HUES6 (cell line): ENCODE data around the gene DACT2.
"Not testable (repeated sequence)": the region's sequence is repeated elsewhere in the genome, so short reads cannot be mapped to it uniquely, and the experiment has no call there.

Source experiments
- H3K27ac ChIP-seq: 2 replicates; pipeline ENCODE4 v1.7.0; 2013; ENCODE audit warnings: low read depth, mild to moderate bottlenecking, low read length, inconsistent platforms
- H3K27me3 ChIP-seq: 2 replicates; pipeline ENCODE4 v1.6.1; 2013; ENCODE audit warnings: low read length; ENCODE audit not compliant: control insufficient read depth, insufficient read depth
- H3K36me3 ChIP-seq: 2 replicates; pipeline ENCODE4 v1.6.1; 2013; ENCODE audit warnings: low read length; ENCODE audit not compliant: control insufficient read depth, insufficient read depth
- H3K4me1 ChIP-seq: 2 replicates; pipeline ENCODE4 v1.6.1; 2013; ENCODE audit warnings: low read length; ENCODE audit not compliant: control insufficient read depth, insufficient read depth
- H3K4me3 ChIP-seq: 2 replicates; pipeline ENCODE4 v1.5.1; 2013; ENCODE audit warnings: low read depth, low read length
- H3K9ac ChIP-seq: one replicate; pipeline ENCODE4 v1.6.1; 2013; ENCODE audit warnings: mild to moderate bottlenecking, low read length
- H3K9me3 ChIP-seq: 2 replicates; pipeline ENCODE4 v1.6.1; 2013; ENCODE audit warnings: low read depth, low read length; ENCODE audit not compliant: control insufficient read depth, insufficient read depth

Gene DACT2

GRCh38 chr6:168363302-168363701, 43.7 kb upstream of the DACT2 start:
- no peak overlapping the region for H3K9ac ChIP-seq
- H3K9me3 ChIP-seq, result peaks cover 12% of the 10 kb centered on the region

GRCh38 chr6:168362276-168362990, 42.9 kb upstream of the DACT2 start:
- Histone ChIP-seq H3K27me3 (no peaks in the 10 kb centered on the region; the same call in 1 of the 2 replicates), H3K27ac (no peak overlapping the region), H3K4me3 (no peak overlapping the region), H3K36me3 (no peaks in the 10 kb centered on the region), H3K4me1 (no peaks in the 10 kb centered on the region), H3K9me3 (peaks cover 12% of the 10 kb centered on the region), H3K9ac (no peak overlapping the region)

More at GRCh38 chr6:168363302-168363701, 43.7 kb upstream of the DACT2 start:
- Histone ChIP-seq H3K27me3 (no peaks in the 10 kb centered on the region; the same call in 1 of the 2 replicates), H3K27ac (no peak overlapping the region), H3K4me3 (no peak overlapping the region), H3K36me3 (no peaks in the 10 kb centered on the region), H3K4me1 (no peaks in the 10 kb centered on the region)

GRCh38 chr6:168361766-168362165, 42.2 kb upstream of the DACT2 start:
- Histone ChIP-seq H3K36me3 (no peaks in the 10 kb centered on the region), H3K27me3 (no peaks in the 10 kb centered on the region; the same call in 1 of the 2 replicates), H3K4me3 (no peak overlapping the region), H3K4me1 (no peaks in the 10 kb centered on the region), H3K9me3 (peaks cover 12% of the 10 kb centered on the region), H3K27ac (no peak overlapping the region), H3K9ac (no peak overlapping the region)

GRCh38 chr6:168359794-168360193, 40.2 kb upstream of the DACT2 start:
- Histone ChIP-seq H3K27me3 (no peaks in the 10 kb centered on the region; the same call in 1 of the 2 replicates), H3K4me3 (no peak overlapping the region), H3K4me1 (no peaks in the 10 kb centered on the region), H3K36me3 (no peaks in the 10 kb centered on the region), H3K9ac (no peak overlapping the region), H3K9me3 (peaks cover 7% of the 10 kb centered on the region), H3K27ac (no peak overlapping the region)

- no peaks in the 10 kb centered on the region; the same call in 1 of the 2 replicates for H3K27me3 ChIP-seq
Observed at GRCh38 chr6:168358842-168359420, 39.4 kb upstream of the DACT2 start.

GRCh38 chr6:168356872-168357271, 37.3 kb upstream of the DACT2 start:
- H3K4me1 ChIP-seq, H3K9ac ChIP-seq, H3K27ac ChIP-seq, H3K4me3 ChIP-seq, H3K27me3 ChIP-seq, H3K9me3 ChIP-seq, H3K36me3 ChIP-seq: not testable (repeated sequence)

More at GRCh38 chr6:168358842-168359420, 39.4 kb upstream of the DACT2 start:
- H3K9ac ChIP-seq, result no peak overlapping the region
- peaks cover 7% of the 10 kb centered on the region for H3K9me3 ChIP-seq
- no peak overlapping the region for H3K27ac ChIP-seq
- H3K4me1 ChIP-seq, result no peaks in the 10 kb centered on the region
- no peaks in the 10 kb centered on the region for H3K36me3 ChIP-seq
- H3K4me3 ChIP-seq, result no peak overlapping the region

GRCh38 chr6:168355716-168356522, 36.3 kb upstream of the DACT2 start:
- H3K27ac ChIP-seq, result no peak overlapping the region
- H3K9me3 ChIP-seq, result no peaks in the 10 kb centered on the region; the same call in 1 of the 2 replicates
- H3K9ac ChIP-seq, result no peak overlapping the region
- H3K27me3 ChIP-seq, result peaks cover 4% of the 10 kb centered on the region; the same call in 1 of the 2 replicates
- no peaks in the 10 kb centered on the region for H3K4me1 ChIP-seq
- H3K36me3 ChIP-seq, result no peaks in the 10 kb centered on the region
- H3K4me3 ChIP-seq, result no peak overlapping the region

- no peak overlapping the region for H3K27ac ChIP-seq
- H3K4me3 ChIP-seq, result no peak overlapping the region
- H3K27me3 ChIP-seq, result peaks cover 4% of the 10 kb centered on the region; the same call in 1 of the 2 replicates
- no peaks in the 10 kb centered on the region for H3K9me3 ChIP-seq
- no peaks in the 10 kb centered on the region for H3K36me3 ChIP-seq
- no peak overlapping the region for H3K9ac ChIP-seq
- no peaks in the 10 kb centered on the region for H3K4me1 ChIP-seq
Observed at GRCh38 chr6:168354338-168354737, 34.8 kb upstream of the DACT2 start.

- Histone ChIP-seq H3K9ac (no peak overlapping the region), H3K27ac (no peak overlapping the region), H3K4me3 (no peak overlapping the region), H3K4me1 (no peaks in the 10 kb centered on the region), H3K27me3 (peaks cover 4% of the 10 kb centered on the region; the same call in 1 of the 2 replicates), H3K36me3 (no peaks in the 10 kb centered on the region), H3K9me3 (no peaks in the 10 kb centered on the region)
Observed at GRCh38 chr6:168353041-168353440, 33.5 kb upstream of the DACT2 start.

GRCh38 chr6:168352096-168352495, 32.5 kb upstream of the DACT2 start:
- Histone ChIP-seq H3K9me3 (no peaks in the 10 kb centered on the region), H3K27me3 (peaks cover 4% of the 10 kb centered on the region; the same call in 1 of the 2 replicates), H3K36me3 (no peaks in the 10 kb centered on the region), H3K4me1 (no peaks in the 10 kb centered on the region), H3K4me3 (no peak overlapping the region), H3K27ac (no peak overlapping the region), H3K9ac (no peak overlapping the region)
